NCI-H69 (cell line): Measurements from ENCODE around the gene RIN1.
"Not testable (repeated sequence)": the region's sequence is repeated elsewhere in the genome, so short reads cannot be mapped to it uniquely, and the experiment has no call there.

Experiments
- DNase-seq: peaks from one replicate; lab custom pipeline; 2025; lab: John Stamatoyannopoulos, UW

Gene RIN1

GRCh38 chr11:66318600-66318970 lies 17.6 kb downstream of the RIN1 start:
- DNase-seq = no peak

GRCh38 chr11:66317723-66318599 lies 18.3 kb downstream of the RIN1 start:
- DNase-seq = peak; percentile 40

- peak; percentile 45 for DNase-seq
Measured at GRCh38 chr11:66317322-66317722, 18.9 kb downstream of the RIN1 start.

- DNase-seq = peak; percentile 79
Measured at GRCh38 chr11:66316849-66317251, 19.4 kb downstream of the RIN1 start, which contains the start of gene CD248. Gene CD248, minus strand, starts transcription at chr11:66317044. Its CDS starts 17 bp downstream, at chr11:66317027.

- peak; percentile 86 for DNase-seq
Measured at GRCh38 chr11:66315921-66316811, 20.1 kb downstream of the RIN1 start.

- DNase-seq = no peak
Measured at GRCh38 chr11:66315498-66315885, 20.7 kb downstream of the RIN1 start.

GRCh38 chr11:66314561-66315497 lies 21.4 kb downstream of the RIN1 start:
- DNase-seq = no peak

GRCh38 chr11:66314186-66314501 lies 22.1 kb downstream of the RIN1 start:
- no peak for DNase-seq

- no peak for DNase-seq
Measured at GRCh38 chr11:66313321-66314185, 22.7 kb downstream of the RIN1 start.

GRCh38 chr11:66312549-66313320 lies 23.5 kb downstream of the RIN1 start:
- peak; percentile 99 for DNase-seq

GRCh38 chr11:66311965-66312548 lies 24.2 kb downstream of the RIN1 start:
- peak; percentile 98 for DNase-seq

- DNase-seq = peak; percentile 62
Measured at GRCh38 chr11:66311470-66311964, 24.7 kb downstream of the RIN1 start.

- DNase-seq = not testable (repeated sequence)
Measured at GRCh38 chr11:66310803-66311440, 25.3 kb downstream of the RIN1 start.

GRCh38 chr11:66310324-66310723 lies 25.9 kb downstream of the RIN1 start:
- no peak for DNase-seq

- no peak for DNase-seq
Measured at GRCh38 chr11:66309475-66309874, 26.8 kb downstream of the RIN1 start.

GRCh38 chr11:66302656-66303055 lies 33.6 kb downstream of the RIN1 start:
- DNase-seq = no peak

- DNase-seq = no peak
Measured at GRCh38 chr11:66299186-66299585, 37.0 kb downstream of the RIN1 start.

GRCh38 chr11:66297610-66298009 lies 38.6 kb downstream of the RIN1 start:
- no peak for DNase-seq
